HG02981 (cell line): ENCODE data around the gene CTDSPL.

Experiments used
- ATAC-seq: cut with Tn5 transposase; IDR thresholded peaks from one replicate; pipeline ENCODE4 v1.9.1; 2021; ENCODE audit warnings: mild to moderate bottlenecking, moderate library complexity; ENCODE audit not compliant: unreplicated experiment

The CTDSPL gene

GRCh38 chr3:37941608-37942508, 80.2 kb downstream of the CTDSPL start:
- no peak for ATAC-seq

GRCh38 chr3:37942646-37943045, 81.0 kb downstream of the CTDSPL start:
- ATAC-seq = no peak

GRCh38 chr3:37943126-37943525, 81.4 kb downstream of the CTDSPL start:
- no peak for ATAC-seq

GRCh38 chr3:37943631-37944314, 82.1 kb downstream of the CTDSPL start:
- no peak for ATAC-seq

GRCh38 chr3:37944391-37944842, 82.7 kb downstream of the CTDSPL start:
- no peak for ATAC-seq

- no peak for ATAC-seq
Observed at GRCh38 chr3:37945156-37945806, 83.6 kb downstream of the CTDSPL start.

- ATAC-seq = no peak
Observed at GRCh38 chr3:37945807-37946530, 84.3 kb downstream of the CTDSPL start.

GRCh38 chr3:37946531-37946889, 84.8 kb downstream of the CTDSPL start:
- ATAC-seq = no peak

GRCh38 chr3:37949866-37950265, 88.2 kb downstream of the CTDSPL start:
- no peak for ATAC-seq

- no peak for ATAC-seq
Observed at GRCh38 chr3:37952564-37952963, 90.9 kb downstream of the CTDSPL start.

- ATAC-seq = no peak
Observed at GRCh38 chr3:37953226-37953625, 91.5 kb downstream of the CTDSPL start.

- no peak for ATAC-seq
Observed at GRCh38 chr3:37953707-37954394, 92.2 kb downstream of the CTDSPL start.

GRCh38 chr3:37954881-37955280, 93.2 kb downstream of the CTDSPL start:
- ATAC-seq = no peak

GRCh38 chr3:37955918-37956707, 94.4 kb downstream of the CTDSPL start:
- ATAC-seq = no peak

GRCh38 chr3:37956723-37957538, 95.3 kb downstream of the CTDSPL start:
- no peak for ATAC-seq

GRCh38 chr3:37957539-37957936, 95.9 kb downstream of the CTDSPL start:
- ATAC-seq = no peak

GRCh38 chr3:37961622-37962431, 100.1 kb downstream of the CTDSPL start:
- no peak for ATAC-seq

GRCh38 chr3:37963016-37963415, 101.3 kb downstream of the CTDSPL start:
- no peak for ATAC-seq
